PC-3 (cell line): ENCODE measurements around the gene CSAD.

Experiments used
- EZH2 ChIP-seq: fragments of 300-600 bp; sonication (generic); IDR thresholded peaks from one replicate; pipeline ENCODE4 v1.6.1; 2017; ENCODE audit warnings: antibody characterized with exemption, mild to moderate bottlenecking, low read length; ENCODE audit not compliant: unreplicated experiment
- EZH2phosphoT487 ChIP-seq: fragments of 300-600 bp; sonication (generic); IDR thresholded peaks from 2 replicates; pipeline ENCODE4 v1.6.1; 2018; ENCODE audit warnings: mild to moderate bottlenecking, antibody characterized with exemption, low read length, borderline replicate concordance
- TF ChIP-seq, protein P1 (sequence below): fragments of 300-600 bp; sonication (generic); conservative IDR thresholded peaks from 2 replicates; pipeline ENCODE4 v1.5.1; 2017; ENCODE audit warnings: antibody characterized with exemption, low read depth, mild to moderate bottlenecking, low read length

DNA sequence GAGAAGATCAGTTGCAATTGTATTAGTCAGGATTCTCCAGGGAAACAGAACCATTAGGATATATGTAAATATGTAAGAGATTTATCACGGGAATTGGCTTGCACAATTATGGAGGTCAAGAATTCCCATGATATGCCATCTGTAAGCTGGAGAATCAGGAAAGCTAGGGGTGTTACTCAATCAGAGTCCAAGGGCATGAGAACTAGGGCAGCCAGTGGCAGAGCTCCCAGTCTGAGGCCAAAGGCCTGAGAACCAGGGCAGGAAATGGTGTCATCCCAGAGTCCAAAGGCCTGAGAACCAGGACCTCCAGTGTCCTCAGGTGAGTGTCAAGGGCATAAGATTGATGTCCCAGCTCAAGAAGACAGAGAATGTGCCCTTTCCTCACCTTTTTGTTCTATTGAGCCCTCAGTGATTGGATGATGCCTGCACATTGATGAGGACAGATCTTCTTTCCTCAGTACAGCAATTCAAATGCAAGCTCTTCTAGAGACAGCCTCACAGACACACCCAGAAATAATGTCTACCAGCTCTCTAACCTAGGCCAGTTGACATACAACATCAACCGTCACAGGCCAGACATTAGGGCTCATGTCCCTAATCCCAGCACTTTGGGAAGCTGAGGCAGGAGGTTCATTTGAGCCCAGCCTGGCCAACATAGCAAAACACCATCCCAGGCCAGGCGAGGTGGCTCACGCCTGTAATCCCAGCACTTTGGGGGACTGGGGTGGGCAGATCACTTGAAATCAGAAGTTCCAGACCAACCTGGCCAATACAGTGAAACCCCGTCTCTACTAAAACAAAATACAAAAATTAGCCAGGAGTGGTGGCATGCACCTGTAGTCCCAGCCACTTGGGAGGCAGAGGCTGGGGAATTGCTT is 35.1 kb downstream of the CSAD start:
- TF ChIP-seq, protein P1, sequence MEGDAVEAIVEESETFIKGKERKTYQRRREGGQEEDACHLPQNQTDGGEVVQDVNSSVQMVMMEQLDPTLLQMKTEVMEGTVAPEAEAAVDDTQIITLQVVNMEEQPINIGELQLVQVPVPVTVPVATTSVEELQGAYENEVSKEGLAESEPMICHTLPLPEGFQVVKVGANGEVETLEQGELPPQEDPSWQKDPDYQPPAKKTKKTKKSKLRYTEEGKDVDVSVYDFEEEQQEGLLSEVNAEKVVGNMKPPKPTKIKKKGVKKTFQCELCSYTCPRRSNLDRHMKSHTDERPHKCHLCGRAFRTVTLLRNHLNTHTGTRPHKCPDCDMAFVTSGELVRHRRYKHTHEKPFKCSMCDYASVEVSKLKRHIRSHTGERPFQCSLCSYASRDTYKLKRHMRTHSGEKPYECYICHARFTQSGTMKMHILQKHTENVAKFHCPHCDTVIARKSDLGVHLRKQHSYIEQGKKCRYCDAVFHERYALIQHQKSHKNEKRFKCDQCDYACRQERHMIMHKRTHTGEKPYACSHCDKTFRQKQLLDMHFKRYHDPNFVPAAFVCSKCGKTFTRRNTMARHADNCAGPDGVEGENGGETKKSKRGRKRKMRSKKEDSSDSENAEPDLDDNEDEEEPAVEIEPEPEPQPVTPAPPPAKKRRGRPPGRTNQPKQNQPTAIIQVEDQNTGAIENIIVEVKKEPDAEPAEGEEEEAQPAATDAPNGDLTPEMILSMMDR, result no peak
- TF ChIP-seq EZH2 (no peak), EZH2phosphoT487 (no peak)
